GM12891 (cell line): ENCODE data around the gene ARRDC2.

Source experiments
- PAX5 ChIP-seq: IDR thresholded peaks from 2 replicates; pipeline ENCODE4 v1.6.1; 2011; ENCODE audit warnings: low read length, moderate library complexity, mild to moderate bottlenecking; ENCODE audit not compliant: insufficient read depth, severe bottlenecking
- POLR2A ChIP-seq: IDR thresholded peaks from 2 replicates; pipeline ENCODE4 v1.6.1; 2011; ENCODE audit warnings: low read depth, low read length, control low read depth
- POLR2AphosphoS5 ChIP-seq: IDR thresholded peaks from 2 replicates; pipeline ENCODE4 v1.6.1; 2011; ENCODE audit warnings: low read depth, low read length, control low read depth
- POU2F2 ChIP-seq: IDR thresholded peaks from 2 replicates; pipeline ENCODE4 v1.6.1; 2011; ENCODE audit warnings: low read depth, mild to moderate bottlenecking, control low read depth, low read length, moderate library complexity
- SPI1 ChIP-seq: IDR thresholded peaks from 2 replicates; pipeline ENCODE4 v1.6.1; 2011; ENCODE audit warnings: low read depth, low read length, control low read depth
- TAF1 ChIP-seq: IDR thresholded peaks from 2 replicates; pipeline ENCODE4 v1.6.1; 2011; ENCODE audit warnings: low read depth, low read length, control low read depth

DNA sequence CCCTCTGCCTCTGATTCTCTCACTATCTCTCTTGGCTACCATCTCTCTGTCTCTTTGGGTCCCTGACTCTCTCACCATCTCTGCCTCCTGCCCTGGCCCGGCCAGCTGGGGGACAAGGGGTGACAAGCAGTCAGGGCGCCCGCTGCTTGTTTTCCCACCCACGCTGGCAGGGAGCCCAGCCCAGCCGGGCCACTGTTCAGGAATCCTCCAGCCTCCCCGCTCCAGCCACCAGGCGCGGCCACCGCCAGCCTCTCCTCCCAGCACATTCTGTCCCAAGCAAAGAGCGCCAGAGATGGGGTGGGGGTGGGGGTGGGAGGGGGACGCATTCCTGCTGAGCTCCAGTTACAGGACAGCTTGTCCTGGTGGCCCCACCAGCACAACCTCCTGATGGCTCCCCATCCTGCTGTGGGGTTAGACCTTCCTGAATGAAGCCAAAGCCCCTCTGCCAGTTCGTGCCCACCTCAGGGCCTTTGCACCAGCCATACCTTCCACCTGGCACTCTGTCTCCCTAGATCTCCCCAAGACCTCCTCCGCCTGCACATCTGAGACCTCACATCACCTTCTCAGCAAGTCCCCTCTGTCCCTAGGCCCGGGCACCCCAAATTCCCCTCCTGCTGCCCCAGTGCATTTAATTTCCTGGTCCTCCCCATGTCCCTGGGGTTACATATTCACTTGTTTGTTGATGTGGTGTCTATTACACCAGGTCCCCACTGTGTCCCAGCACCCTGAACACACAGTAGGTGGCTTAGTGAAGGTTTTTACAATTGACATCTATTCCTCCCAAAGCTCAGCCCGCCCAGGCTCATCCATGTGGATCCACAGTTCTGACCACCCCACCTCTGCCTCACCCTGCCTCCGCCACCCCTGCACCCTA is 12.5 kb downstream of the ARRDC2 start:
- no peak for TF ChIP-seq POLR2A
- TF ChIP-seq TAF1 = no peak
- TF ChIP-seq POLR2AphosphoS5 = no peak
- TF ChIP-seq POU2F2 = no peak
- no peak for TF ChIP-seq SPI1
- no peak for TF ChIP-seq PAX5
